Panc1 (cell line): ENCODE data around the gene TCF3. TPM values are rescaled to one million over a fixed set of nuclear protein-coding genes. Genes with fewer than 3 reads are reported as not detected.

Experiments used
- ATAC-seq: fragments of 200-7000 bp; cut with Tn5 transposase; 2 replicates; pipeline ENCODE4 v1.9.1; 2020; ENCODE audit warnings: mild to moderate bottlenecking, moderate library complexity
- BruUV-seq: library from RNA; stranded (reverse); fragments of 400-500 nt; replicated peaks from 2 replicates; lab custom pipeline; 2021; lab: Mats Ljungman, UMichigan
- CTCF ChIA-PET: fragments of 300-600 bp; sonication (Branson Sonifier 250); formaldehyde crosslinking; loops from one replicate; lab custom pipeline; 2022; ENCODE audit warnings: antibody characterized with exemption; lab: Charles Lee
- POLR2A ChIA-PET: fragments of 300-600 bp; sonication (Branson Sonifier 250); formaldehyde crosslinking; loops from one replicate; lab custom pipeline; 2022; ENCODE audit warnings: antibody characterized with exemption; lab: Charles Lee
- DNase-seq: peaks from one replicate; pipeline ENCODE4 v3.0.0-alpha.2; 2010; ENCODE audit warnings: low read depth, low spot score
- H3K27ac ChIP-seq: 2 replicates; pipeline ENCODE4 v1.5.1; 2011; ENCODE audit warnings: mild to moderate bottlenecking, low read length, inconsistent platforms
- H3K27me3 ChIP-seq: fragments of 200-500 bp; sonication (Bioruptor generic); 2 replicates; pipeline ENCODE4 v1.6.0; 2014; ENCODE audit warnings: low read length, inconsistent platforms; ENCODE audit not compliant: control insufficient read depth, insufficient read depth
- H3K36me3 ChIP-seq: fragments of 200-500 bp; sonication (Bioruptor generic); 2 replicates; pipeline ENCODE4 v1.5.1; 2014; ENCODE audit warnings: inconsistent platforms, mild to moderate bottlenecking, low read length, moderate library complexity; ENCODE audit not compliant: control insufficient read depth, insufficient read depth
- H3K4me1 ChIP-seq: 2 replicates; pipeline ENCODE4 v1.5.1; 2011; ENCODE audit warnings: inconsistent platforms, mild to moderate bottlenecking, low read length, moderate library complexity; ENCODE audit not compliant: control insufficient read depth, insufficient read depth
- H3K4me3 ChIP-seq, 2 experiments: 2 replicates each; pipeline ENCODE4 v1.5.1; 2011 to 2012; ENCODE audit warnings: low read depth in 2 of 2, low read length in 2 of 2, mild to moderate bottlenecking in 2 of 2, inconsistent platforms in 1 of 2, moderate library complexity in 1 of 2
- H3K9me3 ChIP-seq: fragments of 200-500 bp; sonication (Bioruptor generic); 2 replicates; pipeline ENCODE4 v1.5.1; 2014; ENCODE audit warnings: low read depth, mild to moderate bottlenecking, inconsistent platforms, low read length, moderate library complexity; ENCODE audit not compliant: control insufficient read depth, insufficient read depth
- POLR2AphosphoS5 ChIP-seq: IDR thresholded peaks from 2 replicates; pipeline ENCODE4 v1.6.1; 2012; ENCODE audit warnings: mild to moderate bottlenecking, low read depth, low read length, moderate library complexity
- SIN3A ChIP-seq: IDR thresholded peaks from 2 replicates; pipeline ENCODE4 v1.6.1; 2012; ENCODE audit warnings: low read depth, mild to moderate bottlenecking, low read length, moderate library complexity, borderline replicate concordance; ENCODE audit not compliant: insufficient read depth
- TCF7L2 ChIP-seq: IDR thresholded peaks from 2 replicates; pipeline ENCODE4 v1.6.1; 2011; ENCODE audit warnings: mild to moderate bottlenecking, low read depth, low read length, inconsistent platforms
- in situ Hi-C: cut with HindIII; loops from 2 replicates; pipeline ENCODE4 v1.10.0; 2016; ENCODE audit warnings: low sequenced_read_pairs, low pct_unique_long_range_greater_than_20kb
- intact Hi-C: fragments of 100-400 bp; cut with micrococcal nuclease; formaldehyde crosslinking; loops from one replicate; pipeline ENCODE4 v1.10.0; 2022; ENCODE audit not compliant: unreplicated experiment
- total RNA-seq: library from RNA; stranded (reverse); gene quantifications from one replicate; pipeline ENCODE4 v1.2.1, GENCODE V29; 2021; ENCODE audit not compliant: unreplicated experiment
- TF ChIP-seq, protein P1 (sequence below), 2 experiments: IDR thresholded peaks; 2 replicates each; pipeline ENCODE4 v1.6.1; 2011 to 2012; ENCODE audit warnings: low read depth in 2 of 2, control low read depth in 1 of 2, low read length in 1 of 2, mild to moderate bottlenecking in 1 of 2, moderate library complexity in 1 of 2; ENCODE audit not compliant: insufficient read depth in 1 of 2
- TF ChIP-seq, protein P2 (sequence below): fragments of 450-650 bp; IDR thresholded peaks from 2 replicates; pipeline ENCODE4 v1.5.1; 2017; ENCODE audit warnings: mild to moderate bottlenecking

Gene TCF3
- total RNA-seq, 1 experiment from 2014 or later = 175 TPM

DNA sequence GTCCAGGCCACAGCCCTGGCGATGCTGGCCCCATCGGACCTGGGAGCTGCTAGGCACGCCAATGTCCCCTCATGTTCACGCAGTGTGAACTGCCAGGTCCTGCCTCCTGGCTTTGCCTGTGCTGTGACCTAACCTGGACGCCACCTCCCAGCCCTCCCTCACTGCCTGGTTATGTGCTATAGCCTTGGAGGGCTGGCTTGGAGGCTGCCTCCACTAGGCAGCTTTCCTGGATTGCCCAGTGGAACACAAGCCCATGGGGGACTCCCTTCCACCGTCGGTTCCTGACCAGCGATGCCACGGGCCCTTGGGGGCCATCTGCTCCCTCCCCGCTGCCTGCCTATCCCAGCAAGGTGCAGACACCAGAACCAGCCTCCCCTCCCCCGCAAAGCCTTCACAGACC, 31.9 kb downstream of the TCF3 start:
- H3K4me1 ChIP-seq = no peaks in the 10 kb centered on the region
- no peaks in the 10 kb centered on the region for H3K27me3 ChIP-seq
- H3K27ac ChIP-seq = no peak overlapping the region
- no peaks in the 10 kb centered on the region for H3K36me3 ChIP-seq
- no peaks in the 10 kb centered on the region for H3K9me3 ChIP-seq
- DNase-seq (no peak), ATAC-seq (no peak)
- no TSS peak for BruUV-seq
- CTCF ChIA-PET = no interaction called here
- H3K4me3 ChIP-seq = no peak overlapping the region
- intact Hi-C loops (no loop called here), in situ Hi-C loops (no loop called here)
- POLR2A ChIA-PET = no interaction called here
- TF ChIP-seq, protein P1, sequence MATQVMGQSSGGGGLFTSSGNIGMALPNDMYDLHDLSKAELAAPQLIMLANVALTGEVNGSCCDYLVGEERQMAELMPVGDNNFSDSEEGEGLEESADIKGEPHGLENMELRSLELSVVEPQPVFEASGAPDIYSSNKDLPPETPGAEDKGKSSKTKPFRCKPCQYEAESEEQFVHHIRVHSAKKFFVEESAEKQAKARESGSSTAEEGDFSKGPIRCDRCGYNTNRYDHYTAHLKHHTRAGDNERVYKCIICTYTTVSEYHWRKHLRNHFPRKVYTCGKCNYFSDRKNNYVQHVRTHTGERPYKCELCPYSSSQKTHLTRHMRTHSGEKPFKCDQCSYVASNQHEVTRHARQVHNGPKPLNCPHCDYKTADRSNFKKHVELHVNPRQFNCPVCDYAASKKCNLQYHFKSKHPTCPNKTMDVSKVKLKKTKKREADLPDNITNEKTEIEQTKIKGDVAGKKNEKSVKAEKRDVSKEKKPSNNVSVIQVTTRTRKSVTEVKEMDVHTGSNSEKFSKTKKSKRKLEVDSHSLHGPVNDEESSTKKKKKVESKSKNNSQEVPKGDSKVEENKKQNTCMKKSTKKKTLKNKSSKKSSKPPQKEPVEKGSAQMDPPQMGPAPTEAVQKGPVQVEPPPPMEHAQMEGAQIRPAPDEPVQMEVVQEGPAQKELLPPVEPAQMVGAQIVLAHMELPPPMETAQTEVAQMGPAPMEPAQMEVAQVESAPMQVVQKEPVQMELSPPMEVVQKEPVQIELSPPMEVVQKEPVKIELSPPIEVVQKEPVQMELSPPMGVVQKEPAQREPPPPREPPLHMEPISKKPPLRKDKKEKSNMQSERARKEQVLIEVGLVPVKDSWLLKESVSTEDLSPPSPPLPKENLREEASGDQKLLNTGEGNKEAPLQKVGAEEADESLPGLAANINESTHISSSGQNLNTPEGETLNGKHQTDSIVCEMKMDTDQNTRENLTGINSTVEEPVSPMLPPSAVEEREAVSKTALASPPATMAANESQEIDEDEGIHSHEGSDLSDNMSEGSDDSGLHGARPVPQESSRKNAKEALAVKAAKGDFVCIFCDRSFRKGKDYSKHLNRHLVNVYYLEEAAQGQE (IDR thresholded peaks at IDR 0.05; ENCODE audit: insufficient read depth in 1 of 2, low read depth in 2 of 2, low read length in 1 of 2) = no peak
- TF ChIP-seq POLR2AphosphoS5 (no peak), TCF7L2 (no peak), SIN3A (no peak)
- TF ChIP-seq, protein P2, sequence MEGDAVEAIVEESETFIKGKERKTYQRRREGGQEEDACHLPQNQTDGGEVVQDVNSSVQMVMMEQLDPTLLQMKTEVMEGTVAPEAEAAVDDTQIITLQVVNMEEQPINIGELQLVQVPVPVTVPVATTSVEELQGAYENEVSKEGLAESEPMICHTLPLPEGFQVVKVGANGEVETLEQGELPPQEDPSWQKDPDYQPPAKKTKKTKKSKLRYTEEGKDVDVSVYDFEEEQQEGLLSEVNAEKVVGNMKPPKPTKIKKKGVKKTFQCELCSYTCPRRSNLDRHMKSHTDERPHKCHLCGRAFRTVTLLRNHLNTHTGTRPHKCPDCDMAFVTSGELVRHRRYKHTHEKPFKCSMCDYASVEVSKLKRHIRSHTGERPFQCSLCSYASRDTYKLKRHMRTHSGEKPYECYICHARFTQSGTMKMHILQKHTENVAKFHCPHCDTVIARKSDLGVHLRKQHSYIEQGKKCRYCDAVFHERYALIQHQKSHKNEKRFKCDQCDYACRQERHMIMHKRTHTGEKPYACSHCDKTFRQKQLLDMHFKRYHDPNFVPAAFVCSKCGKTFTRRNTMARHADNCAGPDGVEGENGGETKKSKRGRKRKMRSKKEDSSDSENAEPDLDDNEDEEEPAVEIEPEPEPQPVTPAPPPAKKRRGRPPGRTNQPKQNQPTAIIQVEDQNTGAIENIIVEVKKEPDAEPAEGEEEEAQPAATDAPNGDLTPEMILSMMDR = no peak

DNA sequence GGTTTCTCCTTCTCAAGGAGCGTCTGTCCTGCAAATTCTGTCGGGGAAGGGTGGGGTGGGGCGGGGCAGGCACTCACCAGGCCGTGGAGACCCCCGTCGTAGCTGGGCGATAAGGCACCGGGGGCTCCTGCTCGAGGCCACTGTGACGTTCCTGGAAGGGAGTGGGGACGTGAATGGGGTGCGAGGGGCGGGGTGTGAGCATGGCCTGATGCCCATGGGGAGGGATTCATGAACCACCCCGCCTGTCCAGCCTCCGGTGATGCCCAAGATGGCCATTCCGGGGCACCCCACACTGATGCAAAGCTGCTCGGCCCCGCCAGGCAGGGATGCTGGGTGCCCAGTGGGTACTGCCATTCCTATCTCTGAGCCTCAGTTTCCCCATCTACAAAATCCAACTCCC, 32.7 kb downstream of the TCF3 start:
- Histone ChIP-seq H3K36me3 (no peaks in the 10 kb centered on the region), H3K27me3 (no peaks in the 10 kb centered on the region), H3K9me3 (no peaks in the 10 kb centered on the region), H3K4me3 (no peak overlapping the region), H3K4me1 (no peaks in the 10 kb centered on the region), H3K27ac (no peak overlapping the region)
- ATAC-seq (no peak), DNase-seq (no peak)
- ChIA-PET CTCF (no interaction called here), POLR2A (no interaction called here)
- BruUV-seq = no TSS peak
- TF ChIP-seq TCF7L2 = no peak
- in situ Hi-C loops = no loop called here
- intact Hi-C loops = no loop called here

DNA sequence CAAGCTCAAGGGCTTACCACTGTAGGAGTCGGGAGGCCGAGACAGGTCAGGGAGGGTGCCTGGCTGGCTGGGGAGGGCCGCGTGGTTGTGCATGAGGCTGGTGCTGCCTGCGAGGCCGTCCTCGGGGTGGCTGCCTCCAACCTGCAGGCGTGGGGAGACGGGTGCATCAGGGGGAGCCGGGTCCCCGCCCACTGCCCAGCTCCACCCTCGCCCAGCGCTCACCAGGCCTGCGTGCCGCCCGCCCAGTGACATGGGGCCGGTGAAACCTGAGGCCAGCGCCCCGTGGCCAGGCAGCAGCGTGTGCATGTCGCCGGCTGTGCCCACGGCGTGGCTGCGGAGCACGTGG, 33.3 kb downstream of the TCF3 start:
- H3K27me3 ChIP-seq = no peaks in the 10 kb centered on the region
- no peak for DNase-seq
- CTCF ChIA-PET = no interaction called here
- intact Hi-C loops = no loop called here
- no peaks in the 10 kb centered on the region for H3K36me3 ChIP-seq
- no peak overlapping the region for H3K27ac ChIP-seq
- no peak for TF ChIP-seq TCF7L2
- TF ChIP-seq, protein P1 (IDR thresholded peaks at IDR 0.05; ENCODE audit: insufficient read depth in 1 of 2, low read depth in 2 of 2, low read length in 1 of 2) = no peak
- TF ChIP-seq SIN3A = no peak
- no peak for TF ChIP-seq POLR2AphosphoS5
- TF ChIP-seq, protein P2 = no peak
- in situ Hi-C loops = no loop called here
- no peaks in the 10 kb centered on the region for H3K4me1 ChIP-seq
- no TSS peak for BruUV-seq
- no peaks in the 10 kb centered on the region for H3K9me3 ChIP-seq
- POLR2A ChIA-PET = no interaction called here
- ATAC-seq = no peak
- H3K4me3 ChIP-seq = no peak overlapping the region
